Right atrium auricular region (tissue), 2 donors: ENCODE results near the gene LCAT. TPM values are rescaled to one million over a fixed set of nuclear protein-coding genes. Genes with fewer than 3 reads are reported as not detected.

Source experiments
- DNase-seq: peaks from one replicate; pipeline ENCODE4 v3.0.0-alpha.2; 2019; ENCODE audit warnings: low spot score
- H3K27ac ChIP-seq, 2 donors: fragments of 200-600 bp; sonication (generic); 1 replicate in 1 of 2; 2 replicates in 1 of 2; pipeline ENCODE4 v1.5.1; 2016 to 2019
- H3K27me3 ChIP-seq, 2 donors: fragments of 200-600 bp; sonication (generic); one replicate each; pipeline versions ENCODE4 v1.5.1 to v1.6.0; 2017 to 2019
- H3K36me3 ChIP-seq: fragments of 200-600 bp; sonication (generic); one replicate; pipeline ENCODE4 v1.5.1; 2016
- H3K4me1 ChIP-seq, 2 donors: fragments of 200-600 bp; sonication (generic); one replicate each; pipeline versions ENCODE4 v1.5.1 to v1.6.0; 2017 to 2019
- H3K4me3 ChIP-seq, 2 donors: fragments of 200-600 bp; sonication (generic); 1 replicate in 1 of 2; 2 replicates in 1 of 2; pipeline ENCODE4 v1.5.1; 2017 to 2019; ENCODE audit warnings: mild to moderate bottlenecking in 1 of 2, moderate library complexity in 1 of 2
- H3K9me3 ChIP-seq, 2 donors: fragments of 200-600 bp; sonication (generic); one replicate each; pipeline ENCODE4 v1.5.1; 2019
- CTCF ChIP-seq, 2 donors: fragments of 200-600 bp; sonication (generic); IDR thresholded peaks; one replicate each; pipeline ENCODE4 v1.5.1; 2019; ENCODE audit warnings: antibody characterized with exemption in 2 of 2
- total RNA-seq, 2 donors: library from RNA; depleted of rRNA; stranded (reverse); fragments of >200 nt; gene quantifications; one replicate each; pipeline ENCODE4 v1.1.0, GENCODE V29; 2016

Gene LCAT
- total RNA-seq, 2 donors from 2014 or later, result 2.9 to 11.8 TPM

GRCh38 chr16:67928147-67928546, 15.8 kb downstream of the LCAT start:
- H3K27ac ChIP-seq, result no peak overlapping the region
- TF ChIP-seq CTCF (IDR thresholded peaks at IDR 0.05), result no peak
- no peak for DNase-seq
- H3K4me1 ChIP-seq, result peaks cover 0 to 32% of the 10 kb centered on the region in 2 donors
- H3K4me3 ChIP-seq, result no peak overlapping the region
- H3K36me3 ChIP-seq, result peaks cover 10% of the 10 kb centered on the region
- no peaks in the 10 kb centered on the region for H3K27me3 ChIP-seq
- H3K9me3 ChIP-seq, result no peaks in the 10 kb centered on the region

- Histone ChIP-seq H3K36me3 (peaks cover 10% of the 10 kb centered on the region), H3K27ac (no peak overlapping the region), H3K27me3 (no peaks in the 10 kb centered on the region), H3K9me3 (no peaks in the 10 kb centered on the region), H3K4me1 (peaks cover 0 to 40% of the 10 kb centered on the region in 2 donors), H3K4me3 (no peak overlapping the region)
- DNase-seq, result no peak
- TF ChIP-seq CTCF (IDR thresholded peaks at IDR 0.05), result no peak
These were observed 16.6 kb downstream of the LCAT start for GRCh38 chr16:67927131-67927941.

GRCh38 chr16:67926181-67926750, 17.7 kb downstream of the LCAT start:
- peaks cover 0 to 51% of the 10 kb centered on the region in 2 donors for H3K4me1 ChIP-seq
- H3K9me3 ChIP-seq, result no peaks in the 10 kb centered on the region
- H3K27me3 ChIP-seq, result no peaks in the 10 kb centered on the region
- peak overlapping the region; percentile 20 to 22 for H3K27ac ChIP-seq
- DNase-seq, result no peak
- H3K36me3 ChIP-seq, result peaks cover 10% of the 10 kb centered on the region
- TF ChIP-seq CTCF (IDR thresholded peaks at IDR 0.05), result no peak
- no peak overlapping the region for H3K4me3 ChIP-seq

GRCh38 chr16:67924140-67924906, 19.6 kb downstream of the LCAT start:
- no peak for TF ChIP-seq CTCF (IDR thresholded peaks at IDR 0.05)
- H3K4me1 ChIP-seq, result peaks cover 0 to 64% of the 10 kb centered on the region in 2 donors
- no peak overlapping the region for H3K4me3 ChIP-seq
- peak overlapping the region in 1 of 2 donors; percentile 19 for H3K27ac ChIP-seq
- no peak for DNase-seq
- H3K27me3 ChIP-seq, result no peaks in the 10 kb centered on the region
- H3K36me3 ChIP-seq, result peaks cover 10% of the 10 kb centered on the region
- H3K9me3 ChIP-seq, result no peaks in the 10 kb centered on the region

- H3K27me3 ChIP-seq, result no peaks in the 10 kb centered on the region
- DNase-seq, result no peak
- no peak overlapping the region for H3K4me3 ChIP-seq
- TF ChIP-seq CTCF (IDR thresholded peaks at IDR 0.05), result no peak
- H3K4me1 ChIP-seq, result peaks cover 0 to 70% of the 10 kb centered on the region in 2 donors
- H3K36me3 ChIP-seq, result peaks cover 10% of the 10 kb centered on the region
- no peaks in the 10 kb centered on the region for H3K9me3 ChIP-seq
- H3K27ac ChIP-seq, result peak overlapping the region; percentile 19 to 39
These were observed 20.4 kb downstream of the LCAT start for GRCh38 chr16:67923414-67924116.
